Peyer's patch (tissue), 4 donors: Measurements from ENCODE around the gene KCNJ6.

Source experiments
- POLR2A ChIP-seq, 2 donors: fragments of 450-650 bp; IDR thresholded peaks; one replicate each; pipeline ENCODE4 v1.5.1; 2017; ENCODE audit warnings: antibody characterized with exemption in 2 of 2, mild to moderate bottlenecking in 2 of 2, moderate library complexity in 2 of 2
- TF ChIP-seq, protein P1 (sequence below), 6 experiments: fragments of 450-650 bp in 4 of 6; fragments of 200-600 bp in 2 of 6; sonication (generic) in 1 of 6; IDR thresholded peaks; one replicate each; pipeline ENCODE4 v1.5.1; 2017 to 2019; ENCODE audit warnings: antibody characterized with exemption in 6 of 6, mild to moderate bottlenecking in 3 of 6, moderate library complexity in 1 of 6

DNA sequence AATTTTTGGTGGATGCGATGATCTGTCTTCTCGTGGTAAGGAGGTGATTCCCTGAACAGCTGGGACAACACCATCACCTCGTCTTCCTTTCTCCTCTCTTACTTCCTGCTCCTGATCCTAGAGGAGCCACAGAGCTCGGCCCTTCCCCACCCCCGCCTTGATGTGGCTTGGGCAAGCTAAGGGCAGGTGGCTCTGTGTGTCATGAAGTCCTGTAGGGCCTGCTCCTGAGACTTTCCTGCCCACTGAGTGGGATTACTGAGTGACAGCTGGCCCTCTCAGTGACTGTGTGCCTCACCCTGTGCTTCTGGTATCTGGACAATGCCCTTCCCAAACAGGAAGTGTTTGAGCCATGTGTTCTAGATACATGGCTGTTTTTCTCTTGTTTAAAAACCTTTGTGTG is 153.0 kb downstream of the KCNJ6 start:
- TF ChIP-seq, protein P1, sequence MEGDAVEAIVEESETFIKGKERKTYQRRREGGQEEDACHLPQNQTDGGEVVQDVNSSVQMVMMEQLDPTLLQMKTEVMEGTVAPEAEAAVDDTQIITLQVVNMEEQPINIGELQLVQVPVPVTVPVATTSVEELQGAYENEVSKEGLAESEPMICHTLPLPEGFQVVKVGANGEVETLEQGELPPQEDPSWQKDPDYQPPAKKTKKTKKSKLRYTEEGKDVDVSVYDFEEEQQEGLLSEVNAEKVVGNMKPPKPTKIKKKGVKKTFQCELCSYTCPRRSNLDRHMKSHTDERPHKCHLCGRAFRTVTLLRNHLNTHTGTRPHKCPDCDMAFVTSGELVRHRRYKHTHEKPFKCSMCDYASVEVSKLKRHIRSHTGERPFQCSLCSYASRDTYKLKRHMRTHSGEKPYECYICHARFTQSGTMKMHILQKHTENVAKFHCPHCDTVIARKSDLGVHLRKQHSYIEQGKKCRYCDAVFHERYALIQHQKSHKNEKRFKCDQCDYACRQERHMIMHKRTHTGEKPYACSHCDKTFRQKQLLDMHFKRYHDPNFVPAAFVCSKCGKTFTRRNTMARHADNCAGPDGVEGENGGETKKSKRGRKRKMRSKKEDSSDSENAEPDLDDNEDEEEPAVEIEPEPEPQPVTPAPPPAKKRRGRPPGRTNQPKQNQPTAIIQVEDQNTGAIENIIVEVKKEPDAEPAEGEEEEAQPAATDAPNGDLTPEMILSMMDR (IDR thresholded peaks at IDR 0.05), result no peak
- TF ChIP-seq POLR2A (IDR thresholded peaks at IDR 0.05), result no peak
